ENCODE measurements around the gene SLC35F6. TPM values are rescaled to one million over a fixed set of nuclear protein-coding genes. Genes with fewer than 3 reads are reported as not detected.

The SLC35F6 gene
- total and polyA plus RNA-seq, 9 of the 15 experiments (the other 6 are each of a cell fraction or from before 2014, with no cell fraction given) = 11.9 to 47.3 (median 22.5) TPM

DNA sequence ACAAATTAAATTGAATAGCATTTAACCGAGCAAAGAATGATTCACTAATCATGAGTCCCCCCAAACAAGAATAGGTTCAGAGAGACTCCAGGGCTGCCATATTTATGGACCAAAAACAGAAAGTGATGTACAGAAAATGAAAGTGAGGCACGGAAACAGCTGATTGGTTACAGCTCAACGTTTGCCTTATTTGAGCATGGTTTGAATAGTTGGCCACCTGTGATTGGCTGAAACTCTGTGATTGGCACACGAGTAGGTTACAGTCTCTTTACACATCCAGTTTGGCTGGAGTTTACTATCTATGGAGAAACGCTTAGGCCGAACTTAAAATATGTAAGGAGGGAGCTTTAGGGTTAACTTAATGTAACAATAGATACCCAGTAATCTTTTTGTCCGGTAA, 56.8 kb downstream of the SLC35F6 start:
- BruUV-seq (replicated peaks) = no TSS peak
- H2AFZ ChIP-seq (ENCODE audit: low read depth, low read length) = no peak overlapping the region
- 6% methylated on average over 7 of the region's 7 CpGs for WGBS (ENCODE audit: insufficient coverage, low coverage, missing lambda C conversion rate)
- ChIA-PET CTCF (ENCODE audit: low intra/inter-chr PET ratio) (no interaction called here), POLR2A (no interaction called here)
- no peaks in the 10 kb centered on the region for H3K79me2 ChIP-seq (ENCODE audit: control insufficient read depth, insufficient read depth, low read length)
- H3K4me3 ChIP-seq = no peak overlapping the region
- peaks cover 4 to 5% of the 10 kb centered on the region in 2 experiments; a peak in 3 of 5 replicates for H3K4me1 ChIP-seq (replicated peaks in 1 of 2; ENCODE audit: control insufficient read depth in 2 of 2, insufficient read depth in 2 of 2, low read length in 2 of 2)
- H3K27me3 ChIP-seq (ENCODE audit: control insufficient read depth in 2 of 2, insufficient read depth in 2 of 2, low read length in 2 of 2) = peaks cover 28 to 44% of the 10 kb centered on the region in 2 experiments
- no peak overlapping the region for H3K9ac ChIP-seq (ENCODE audit: insufficient read depth in 1 of 2, low read depth in 2 of 2, low read length in 2 of 2)
- H3K36me3 ChIP-seq (ENCODE audit: control insufficient read depth, insufficient read depth, low read length) = no peaks in the 10 kb centered on the region
- TF ChIP-seq HDAC6 (IDR thresholded peaks at IDR 0.05; ENCODE audit: low read depth, low read length) = no peak
- TF ChIP-seq, protein P1, sequence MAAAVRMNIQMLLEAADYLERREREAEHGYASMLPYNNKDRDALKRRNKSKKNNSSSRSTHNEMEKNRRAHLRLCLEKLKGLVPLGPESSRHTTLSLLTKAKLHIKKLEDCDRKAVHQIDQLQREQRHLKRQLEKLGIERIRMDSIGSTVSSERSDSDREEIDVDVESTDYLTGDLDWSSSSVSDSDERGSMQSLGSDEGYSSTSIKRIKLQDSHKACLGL (CRISPR knock-in tag; IDR thresholded peaks at IDR 0.05; ENCODE audit: borderline replicate concordance, poor library complexity, severe bottlenecking) = no peak
- TF ChIP-seq GABPB1 (CRISPR knock-in tag; IDR thresholded peaks at IDR 0.05) = no peak
- TF ChIP-seq, protein P2, sequence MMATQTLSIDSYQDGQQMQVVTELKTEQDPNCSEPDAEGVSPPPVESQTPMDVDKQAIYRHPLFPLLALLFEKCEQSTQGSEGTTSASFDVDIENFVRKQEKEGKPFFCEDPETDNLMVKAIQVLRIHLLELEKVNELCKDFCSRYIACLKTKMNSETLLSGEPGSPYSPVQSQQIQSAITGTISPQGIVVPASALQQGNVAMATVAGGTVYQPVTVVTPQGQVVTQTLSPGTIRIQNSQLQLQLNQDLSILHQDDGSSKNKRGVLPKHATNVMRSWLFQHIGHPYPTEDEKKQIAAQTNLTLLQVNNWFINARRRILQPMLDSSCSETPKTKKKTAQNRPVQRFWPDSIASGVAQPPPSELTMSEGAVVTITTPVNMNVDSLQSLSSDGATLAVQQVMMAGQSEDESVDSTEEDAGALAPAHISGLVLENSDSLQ (IDR thresholded peaks at IDR 0.05) = peak; percentile 95
- no peak for TF ChIP-seq TCF3 (CRISPR knock-in tag; IDR thresholded peaks at IDR 0.05)
- TF ChIP-seq FOXM1 (IDR thresholded peaks at IDR 0.05; ENCODE audit: low read depth) = peak; percentile 80
- no peak for TF ChIP-seq FOXM1 (CRISPR knock-in tag; IDR thresholded peaks at IDR 0.05; ENCODE audit: low read depth)
- peak; percentile 55; the same call in 1 of the 2 replicates for TF ChIP-seq MYBL2 (IDR thresholded peaks at IDR 0.05; ENCODE audit: low read depth)
- no peak for TF ChIP-seq MYBL2 (CRISPR knock-in tag; IDR thresholded peaks at IDR 0.05; ENCODE audit: borderline replicate concordance)
- peak in 1 of 2 experiments; percentile 94; a peak in 2 of 4 replicates for TF ChIP-seq SRF (CRISPR knock-in tag; IDR thresholded peaks at IDR 0.05)
- TF ChIP-seq PBX2 (CRISPR knock-in tag; IDR thresholded peaks at IDR 0.05; ENCODE audit: low read depth) = no peak
- TF ChIP-seq PBX2 (tag; conservative IDR thresholded peaks at IDR 0.05; ENCODE audit: low read depth) = peak; percentile 63
- TF ChIP-seq DACH1 (IDR thresholded peaks at IDR 0.05; ENCODE audit: partially characterized antibody) = peak; percentile 41
- FAIRE-seq (peak; percentile 71), DNase-seq (ENCODE audit: extremely low read depth in 1 of 4, low spot score in 3 of 4) (no peak), ATAC-seq (0 out of 3 replicates have a peak, but pooled peaks have one; percentile 34)
- H3K9me3 ChIP-seq (replicated peaks; ENCODE audit: control insufficient read depth, insufficient read depth, low read depth, low read length) = no peaks in the 10 kb centered on the region
- no peak overlapping the region for H3K4me2 ChIP-seq (ENCODE audit: insufficient read depth, low read length)
- H4K20me1 ChIP-seq (replicated peaks; ENCODE audit: control insufficient read depth, insufficient read depth, low read length) = no peaks in the 10 kb centered on the region
- H3K27ac ChIP-seq (ENCODE audit: extremely low read depth, low read depth, low read length) = no peak overlapping the region
- in situ Hi-C loops (cut with MboI) (no loop called here), intact Hi-C loops (cut with micrococcal nuclease) (no loop called here)
- no peaks in the 10 kb centered on the region for H3K9me1 ChIP-seq (ENCODE audit: control insufficient read depth, insufficient read depth, low read length)

Data from K562 (cell line).